Mucosa of rectum (tissue), 2 donors: ENCODE results near the gene EGR4.

Experiments
- H3K27ac ChIP-seq, 2 donors: one replicate each; pipeline ENCODE4 v1.7.0; 2013; ENCODE audit warnings: inconsistent platforms in 2 of 2, low read depth in 2 of 2, low read length in 2 of 2
- H3K27me3 ChIP-seq, 2 donors: one replicate each; pipeline ENCODE4 v1.7.0; 2013; ENCODE audit warnings: low read length in 2 of 2; ENCODE audit not compliant: control insufficient read depth in 2 of 2, insufficient read depth in 2 of 2
- H3K36me3 ChIP-seq, 2 donors: one replicate each; pipeline ENCODE4 v1.7.0; 2013; ENCODE audit warnings: low read length in 2 of 2; ENCODE audit not compliant: control insufficient read depth in 2 of 2, insufficient read depth in 2 of 2
- H3K4me1 ChIP-seq, 2 donors: one replicate each; pipeline ENCODE4 v1.7.0; 2013; ENCODE audit warnings: low read length in 2 of 2, mild to moderate bottlenecking in 1 of 2; ENCODE audit not compliant: control insufficient read depth in 2 of 2, insufficient read depth in 2 of 2
- H3K4me3 ChIP-seq, 2 donors: one replicate each; pipeline ENCODE4 v1.7.0; 2013; ENCODE audit warnings: low read length in 2 of 2
- H3K9ac ChIP-seq, 2 donors: one replicate each; pipeline ENCODE4 v1.7.0; 2013; ENCODE audit warnings: low read length in 2 of 2, low read depth in 1 of 2, mild to moderate bottlenecking in 1 of 2
- H3K9me3 ChIP-seq, 2 donors: one replicate each; pipeline ENCODE4 v1.7.0; 2013; ENCODE audit warnings: low read length in 2 of 2; ENCODE audit not compliant: control insufficient read depth in 2 of 2
- donor health status: healthy.
- donor health status: Normal muscosa, but diverticular disease.

The EGR4 gene

GRCh38 chr2:73282924-73283544 is 10.3 kb downstream of the EGR4 start:
- Histone ChIP-seq H3K27ac (no peak overlapping the region), H3K4me3 (peak overlapping the region in 1 of 2 donors; percentile 59), H3K9ac (no peak overlapping the region), H3K36me3 (no peaks in the 10 kb centered on the region), H3K4me1 (peaks cover 0 to 2% of the 10 kb centered on the region in 2 donors), H3K9me3 (no peaks in the 10 kb centered on the region), H3K27me3 (peaks cover 0 to 3% of the 10 kb centered on the region in 2 donors)

GRCh38 chr2:73281244-73281643 is 12.1 kb downstream of the EGR4 start:
- Histone ChIP-seq H3K9me3 (no peaks in the 10 kb centered on the region), H3K4me1 (peaks cover 0 to 2% of the 10 kb centered on the region in 2 donors), H3K36me3 (no peaks in the 10 kb centered on the region), H3K27me3 (peaks cover 0 to 3% of the 10 kb centered on the region in 2 donors), H3K9ac (no peak overlapping the region), H3K27ac (no peak overlapping the region), H3K4me3 (no peak overlapping the region)

GRCh38 chr2:73279852-73280251 is 13.5 kb downstream of the EGR4 start:
- Histone ChIP-seq H3K4me3 (no peak overlapping the region), H3K4me1 (no peaks in the 10 kb centered on the region), H3K27ac (no peak overlapping the region), H3K27me3 (no peaks in the 10 kb centered on the region), H3K9ac (no peak overlapping the region), H3K36me3 (no peaks in the 10 kb centered on the region), H3K9me3 (no peaks in the 10 kb centered on the region)

GRCh38 chr2:73272270-73272669 is 21.1 kb downstream of the EGR4 start:
- H3K4me1 ChIP-seq, result peaks cover 5 to 8% of the 10 kb centered on the region in 2 donors
- H3K4me3 ChIP-seq, result no peak overlapping the region
- H3K9me3 ChIP-seq, result no peaks in the 10 kb centered on the region
- H3K9ac ChIP-seq, result no peak overlapping the region
- H3K27me3 ChIP-seq, result peaks cover 0 to 2% of the 10 kb centered on the region in 2 donors
- no peak overlapping the region for H3K27ac ChIP-seq
- H3K36me3 ChIP-seq, result no peaks in the 10 kb centered on the region

- H3K36me3 ChIP-seq, result no peaks in the 10 kb centered on the region
- H3K9ac ChIP-seq, result peak overlapping the region; percentile 41 to 68
- H3K27me3 ChIP-seq, result peaks cover 0 to 2% of the 10 kb centered on the region in 2 donors
Measured at GRCh38 chr2:73269686-73270465, 23.5 kb downstream of the EGR4 start.

GRCh38 chr2:73268830-73269685 is 24.3 kb downstream of the EGR4 start:
- Histone ChIP-seq H3K27me3 (peaks cover 0 to 2% of the 10 kb centered on the region in 2 donors), H3K9me3 (no peaks in the 10 kb centered on the region), H3K27ac (peak overlapping the region in 1 of 2 donors; percentile 16), H3K36me3 (no peaks in the 10 kb centered on the region), H3K4me3 (peak overlapping the region; percentile 53 to 65), H3K9ac (peak overlapping the region; percentile 41 to 68), H3K4me1 (peaks cover 5 to 8% of the 10 kb centered on the region in 2 donors)

More at GRCh38 chr2:73269686-73270465, 23.5 kb downstream of the EGR4 start:
- H3K9me3 ChIP-seq, result no peaks in the 10 kb centered on the region
- H3K4me3 ChIP-seq, result peak overlapping the region; percentile 53 to 65
- peaks cover 5 to 8% of the 10 kb centered on the region in 2 donors for H3K4me1 ChIP-seq
- no peak overlapping the region for H3K27ac ChIP-seq

- Histone ChIP-seq H3K4me3 (peak overlapping the region; percentile 22 to 56), H3K9me3 (no peaks in the 10 kb centered on the region), H3K36me3 (no peaks in the 10 kb centered on the region), H3K9ac (no peak overlapping the region), H3K4me1 (peaks cover 5 to 8% of the 10 kb centered on the region in 2 donors), H3K27me3 (peaks cover 0 to 2% of the 10 kb centered on the region in 2 donors), H3K27ac (no peak overlapping the region)
Measured at GRCh38 chr2:73268366-73268829, 24.9 kb downstream of the EGR4 start.

- H3K9me3 ChIP-seq, result no peaks in the 10 kb centered on the region
- H3K4me3 ChIP-seq, result no peak overlapping the region
- peaks cover 0 to 2% of the 10 kb centered on the region in 2 donors for H3K27me3 ChIP-seq
- no peak overlapping the region for H3K27ac ChIP-seq
- H3K4me1 ChIP-seq, result peaks cover 5 to 8% of the 10 kb centered on the region in 2 donors
- H3K36me3 ChIP-seq, result no peaks in the 10 kb centered on the region
- H3K9ac ChIP-seq, result no peak overlapping the region
Measured at GRCh38 chr2:73267008-73267407, 26.3 kb downstream of the EGR4 start.

GRCh38 chr2:73266061-73266901 is 27.1 kb downstream of the EGR4 start:
- H3K9me3 ChIP-seq, result no peaks in the 10 kb centered on the region
- no peaks in the 10 kb centered on the region for H3K36me3 ChIP-seq
- no peak overlapping the region for H3K9ac ChIP-seq
- H3K27me3 ChIP-seq, result peaks cover 0 to 2% of the 10 kb centered on the region in 2 donors
- peaks cover 5 to 8% of the 10 kb centered on the region in 2 donors for H3K4me1 ChIP-seq
- no peak overlapping the region for H3K4me3 ChIP-seq
- no peak overlapping the region for H3K27ac ChIP-seq
